IMR-90 (cell line): Measurements from ENCODE around the gene CPAMD8. TPM values are rescaled to one million over a fixed set of nuclear protein-coding genes. Genes with fewer than 3 reads are reported as not detected.

ENCODE experiments used
- ATAC-seq: fragments of 200-7000 bp; cut with Tn5 transposase; 2 replicates; pipeline ENCODE4 v1.9.1; 2020; ENCODE audit warnings: low read depth, mild to moderate bottlenecking, moderate library complexity
- BruUV-seq: library from RNA; stranded (reverse); fragments of 400-500 nt; replicated peaks from 2 replicates; lab custom pipeline; 2021; lab: Mats Ljungman, UMichigan
- CTCF ChIA-PET: fragments of 300-600 bp; formaldehyde crosslinking; extraction: SDS; loops from one replicate; lab custom pipeline; 2021; ENCODE audit warnings: antibody characterized with exemption; lab: Yijun Ruan, JAX
- POLR2A ChIA-PET: fragments of 300-600 bp; sonication (Branson Sonifier 250); formaldehyde crosslinking; loops from one replicate; lab custom pipeline; 2022; ENCODE audit warnings: antibody characterized with exemption; ENCODE audit not compliant: unreplicated experiment; lab: Charles Lee
- DNase-seq: peaks from one replicate; pipeline ENCODE4 v3.0.0; 2013
- H2AFZ ChIP-seq: replicated peaks from 2 replicates; pipeline ENCODE3; 2013; ENCODE audit warnings: low read length, mild to moderate bottlenecking; ENCODE audit not compliant: poor library complexity
- H2AK5ac ChIP-seq: 2 replicates; pipeline ENCODE4 v1.6.1; 2013; ENCODE audit warnings: low read depth, low read length, inconsistent platforms
- H2AK9ac ChIP-seq: replicated peaks from 2 replicates; pipeline ENCODE3; 2013; ENCODE audit warnings: mild to moderate bottlenecking, low read depth, low read length, moderate library complexity; ENCODE audit not compliant: poor library complexity
- H2BK120ac ChIP-seq: 2 replicates; pipeline ENCODE4 v1.6.1; 2013; ENCODE audit warnings: low read depth, low read length, inconsistent platforms
- H2BK15ac ChIP-seq: 3 replicates; pipeline ENCODE4 v1.6.1; 2013; ENCODE audit warnings: low read depth, low read length, inconsistent platforms
- H2BK20ac ChIP-seq: 2 replicates; pipeline ENCODE4 v1.6.1; 2013; ENCODE audit warnings: low read depth, mild to moderate bottlenecking, inconsistent platforms, low read length, moderate library complexity
- H2BK5ac ChIP-seq: 2 replicates; pipeline ENCODE4 v1.6.1; 2013; ENCODE audit warnings: mild to moderate bottlenecking, low read depth, low read length, inconsistent platforms; ENCODE audit not compliant: poor library complexity, severe bottlenecking
- H3K14ac ChIP-seq: replicated peaks from 2 replicates; pipeline ENCODE4 v1.6.1; 2013; ENCODE audit warnings: low read depth, low read length, inconsistent platforms
- H3K18ac ChIP-seq: 2 replicates; pipeline ENCODE4 v1.6.1; 2013; ENCODE audit warnings: low read depth, low read length, control low read depth
- H3K23ac ChIP-seq: 2 replicates; pipeline ENCODE4 v1.6.1; 2013; ENCODE audit warnings: low read depth, low read length, inconsistent platforms
- H3K27ac ChIP-seq: 2 replicates; pipeline ENCODE4 v1.5.1; 2013; ENCODE audit warnings: mild to moderate bottlenecking, control low read depth, low read length; ENCODE audit not compliant: insufficient read depth
- H3K27me3 ChIP-seq: 2 replicates; pipeline ENCODE4 v1.6.1; 2013; ENCODE audit warnings: low read length; ENCODE audit not compliant: control insufficient read depth, insufficient read depth
- H3K36me3 ChIP-seq: 2 replicates; pipeline ENCODE4 v1.6.1; 2013; ENCODE audit warnings: low read length, mixed read lengths; ENCODE audit not compliant: control insufficient read depth, insufficient read depth
- H3K4ac ChIP-seq: 2 replicates; pipeline ENCODE4 v1.6.1; 2013; ENCODE audit warnings: low read depth, low read length, inconsistent platforms
- H3K4me1 ChIP-seq: 2 replicates; pipeline ENCODE4 v1.6.1; 2013; ENCODE audit warnings: low read length, mixed read lengths; ENCODE audit not compliant: control insufficient read depth, insufficient read depth
- H3K4me2 ChIP-seq: 2 replicates; pipeline ENCODE4 v1.6.1; 2013; ENCODE audit warnings: low read depth, mild to moderate bottlenecking, control low read depth, low read length, moderate library complexity
- H3K4me3 ChIP-seq: 2 replicates; pipeline ENCODE4 v1.5.1; 2013; ENCODE audit warnings: low read depth, mild to moderate bottlenecking, control low read depth, low read length, moderate library complexity; ENCODE audit not compliant: insufficient read depth
- H3K56ac ChIP-seq: 2 replicates; pipeline ENCODE4 v1.6.1; 2013; ENCODE audit warnings: low read length, inconsistent platforms; ENCODE audit not compliant: insufficient read depth; ENCODE audit errors: extremely low read depth
- H3K79me1 ChIP-seq, 2 experiments: 2 replicates each; pipeline ENCODE4 v1.6.1; 2013; ENCODE audit warnings: low read length in 2 of 2, inconsistent platforms in 1 of 2, low read depth in 1 of 2
- H3K9ac ChIP-seq: 2 replicates; pipeline ENCODE4 v1.6.1; 2013; ENCODE audit warnings: low read depth, low read length, control low read depth
- H3K9me1 ChIP-seq: 2 replicates; pipeline ENCODE4 v1.6.1; 2013; ENCODE audit warnings: low read length, inconsistent platforms; ENCODE audit not compliant: insufficient read depth
- H3K9me3 ChIP-seq: 2 replicates; pipeline ENCODE4 v1.6.1; 2013; ENCODE audit warnings: low read length; ENCODE audit not compliant: control insufficient read depth, insufficient read depth
- H4K20me1 ChIP-seq: 2 replicates; pipeline ENCODE4 v1.6.1; 2013; ENCODE audit warnings: low read length, inconsistent platforms; ENCODE audit not compliant: insufficient read depth
- H4K5ac ChIP-seq: 2 replicates; pipeline ENCODE4 v1.6.1; 2013; ENCODE audit warnings: mild to moderate bottlenecking, low read depth, low read length, control low read depth
- H4K8ac ChIP-seq, 2 experiments: 2 replicates each; pipeline ENCODE4 v1.6.1; 2013; ENCODE audit warnings: low read depth in 2 of 2, low read length in 2 of 2, control low read depth in 1 of 2, inconsistent platforms in 1 of 2
- H4K91ac ChIP-seq: 2 replicates; pipeline ENCODE4 v1.6.1; 2013; ENCODE audit warnings: low read depth, low read length, inconsistent platforms; ENCODE audit not compliant: insufficient read depth
- BHLHE40 ChIP-seq: fragments of 150-350 bp; IDR thresholded peaks from 2 replicates; pipeline ENCODE4 v1.6.1; 2016; ENCODE audit warnings: mild to moderate bottlenecking, low read depth, low read length
- CEBPB ChIP-seq: IDR thresholded peaks from 2 replicates; pipeline ENCODE4 v1.6.1; 2012; ENCODE audit warnings: low read depth, low read length, improper control_type of control experiment
- CHD1 ChIP-seq: IDR thresholded peaks from 2 replicates; pipeline ENCODE4 v1.6.1; 2012; ENCODE audit warnings: low read depth, low read length, improper control_type of control experiment
- CTCF ChIP-seq: conservative IDR thresholded peaks from 2 replicates; pipeline ENCODE4 v1.5.1; 2012; ENCODE audit warnings: mild to moderate bottlenecking, low read depth, low read length, improper control_type of control experiment
- ELK1 ChIP-seq: fragments of 150-350 bp; IDR thresholded peaks from 2 replicates; pipeline ENCODE4 v1.6.1; 2016; ENCODE audit warnings: low read depth, mild to moderate bottlenecking, low read length, moderate library complexity, borderline replicate concordance
- FOS ChIP-seq: fragments of 150-350 bp; IDR thresholded peaks from 2 replicates; pipeline ENCODE4 v1.6.1; 2016; ENCODE audit warnings: low read depth, low read length
- MAFK ChIP-seq: IDR thresholded peaks from 2 replicates; pipeline ENCODE4 v1.6.1; 2012; ENCODE audit warnings: low read depth, low read length, improper control_type of control experiment
- MAZ ChIP-seq: IDR thresholded peaks from 2 replicates; pipeline ENCODE4 v1.6.1; 2012; ENCODE audit warnings: low read depth, mild to moderate bottlenecking, low read length, improper control_type of control experiment, moderate library complexity, borderline replicate concordance
- MXI1 ChIP-seq: IDR thresholded peaks from 2 replicates; pipeline ENCODE4 v1.6.1; 2012; ENCODE audit warnings: low read depth, mild to moderate bottlenecking, low read length, moderate library complexity, borderline replicate concordance
- NFE2L2 ChIP-seq: fragments of 150-350 bp; IDR thresholded peaks from 2 replicates; pipeline ENCODE4 v1.6.1; 2016; ENCODE audit warnings: low read depth, mild to moderate bottlenecking, low read length
- POLR2A ChIP-seq: IDR thresholded peaks from 2 replicates; pipeline ENCODE4 v1.6.1; 2012; ENCODE audit warnings: mild to moderate bottlenecking, low read depth, low read length
- RAD21 ChIP-seq: IDR thresholded peaks from 2 replicates; pipeline ENCODE4 v1.6.1; 2012; ENCODE audit warnings: low read length, improper control_type of control experiment
- RCOR1 ChIP-seq: IDR thresholded peaks from 2 replicates; pipeline ENCODE4 v1.6.1; 2012; ENCODE audit warnings: mild to moderate bottlenecking, low read length, improper control_type of control experiment; ENCODE audit not compliant: insufficient replicate concordance
- RFX5 ChIP-seq: IDR thresholded peaks from 2 replicates; pipeline ENCODE4 v1.8.0; 2012; ENCODE audit warnings: low read depth, mild to moderate bottlenecking, low read length, moderate library complexity
- SMC3 ChIP-seq: fragments of 150-350 bp; IDR thresholded peaks from 2 replicates; pipeline ENCODE4 v1.6.1; 2016; ENCODE audit warnings: low read depth, mild to moderate bottlenecking, antibody characterized with exemption, low read length, moderate library complexity
- USF2 ChIP-seq: fragments of 150-350 bp; IDR thresholded peaks from 2 replicates; pipeline ENCODE4 v1.6.1; 2017; ENCODE audit warnings: mild to moderate bottlenecking, antibody characterized with exemption, low read length, low read depth
- WGBS, 2 experiments: methylation state at CpG; one replicate each; pipeline versions ENCODE4 v1.1.5 to v1.1.7; 2013; ENCODE audit warnings: missing lambda C conversion rate in 2 of 2; ENCODE audit not compliant: insufficient read length in 1 of 2; ENCODE audit errors: extremely low coverage in 2 of 2; 5-methylcytosine and 5-hydroxymethylcytosine counted together
- dilution Hi-C: fragments of 300-500 bp; cut with HindIII; formaldehyde crosslinking; loops from one replicate; pipeline ENCODE4 v1.14.3; 2018; ENCODE audit warnings: low sequenced_read_pairs; ENCODE audit not compliant: unreplicated experiment
- in situ Hi-C: fragments of 300-500 bp; cut with MboI; formaldehyde crosslinking; loops from 3 replicates; pipeline ENCODE4 v1.14.3; 2019; ENCODE audit warnings: low sequenced_read_pairs, inconsistent platforms, mixed read lengths
- intact Hi-C: fragments of 100-400 bp; cut with micrococcal nuclease; formaldehyde crosslinking; loops from 2 replicates; pipeline ENCODE4 v1.10.0; 2022
- polyA plus RNA-seq, 3 experiments: library from polyadenylated mRNA; depleted of rRNA; stranded (reverse); fragments of >200 nt; gene quantifications; 2 replicates each; pipeline ENCODE4 v1.2.3, GENCODE V29; 2012; ENCODE audit warnings: low replicate concordance in 1 of 3
- total RNA-seq: library from RNA; depleted of rRNA; stranded (reverse); fragments of >200 nt; gene quantifications from 2 replicates; pipeline ENCODE4 v1.2.3, GENCODE V29; 2012

CPAMD8 gene
- total and polyA plus RNA-seq, 2 of the 4 experiments (the other 2 are of a cell fraction): 0.36 to 0.79 TPM

- in situ Hi-C loops: no loop called here
- CTCF ChIA-PET: no interaction called here
Observed at GRCh38 chr19:17037184-17037583, 10.6 kb upstream of the CPAMD8 start.

More at GRCh38 chr19:17037184-17037583, 10.6 kb upstream of the CPAMD8 start:
- POLR2A ChIA-PET: no interaction called here
- H3K27me3 ChIP-seq: no peaks in the 10 kb centered on the region; the same call in 1 of the 2 replicates
- no peaks in the 10 kb centered on the region for H3K79me1 ChIP-seq
- H3K14ac ChIP-seq: no peak overlapping the region
- H2AK9ac ChIP-seq: no peak overlapping the region
- H3K23ac ChIP-seq: no peak overlapping the region
- no peak for DNase-seq
- no peak overlapping the region for H3K4me2 ChIP-seq
- H3K4ac ChIP-seq: no peak overlapping the region
- TF ChIP-seq RFX5 (no peak), CEBPB (no peak), MAFK (no peak), MXI1 (no peak), RAD21 (no peak), USF2 (no peak), BHLHE40 (no peak), RCOR1 (no peak), MAZ (no peak), NFE2L2 (no peak), CTCF (no peak), ELK1 (no peak), SMC3 (no peak), CHD1 (no peak), FOS (no peak), POLR2A (no peak)
- H3K18ac ChIP-seq: no peak overlapping the region
- no TSS peak for BruUV-seq
- no peak overlapping the region for H2AFZ ChIP-seq
- no peak overlapping the region for H2BK120ac ChIP-seq
- H2BK5ac ChIP-seq: no peak overlapping the region
- WGBS, 2 experiments: no CpG with 5 or more reads among the region's 6 CpGs
- intact Hi-C loops: no loop called here
- H3K9ac ChIP-seq: no peak overlapping the region
- H3K27ac ChIP-seq: no peak overlapping the region
- H3K36me3 ChIP-seq: no peaks in the 10 kb centered on the region
- ATAC-seq: no peak
- no peak overlapping the region for H3K4me3 ChIP-seq
- H4K91ac ChIP-seq: no peak overlapping the region
- H3K4me1 ChIP-seq: no peaks in the 10 kb centered on the region
- no peak overlapping the region for H2BK15ac ChIP-seq
- no peaks in the 10 kb centered on the region for H3K9me3 ChIP-seq
- H4K8ac ChIP-seq: no peak overlapping the region
- H2BK20ac ChIP-seq: no peak overlapping the region
- no peak overlapping the region for H2AK5ac ChIP-seq
- dilution Hi-C loops: no loop called here
- H3K56ac ChIP-seq: no peak overlapping the region
- H3K9me1 ChIP-seq: no peaks in the 10 kb centered on the region
- no peak overlapping the region for H4K5ac ChIP-seq
- H4K20me1 ChIP-seq: no peaks in the 10 kb centered on the region
